GM13976 (cell line): ENCODE measurements around the gene COA1.

Experiments
- DNase-seq: peaks from one replicate; pipeline ENCODE4 v3.0.0; 2012; ENCODE audit warnings: low spot score
- CTCF ChIP-seq: IDR thresholded peaks from 2 replicates; pipeline ENCODE4 v1.5.1; 2012; ENCODE audit warnings: borderline replicate concordance, mild to moderate bottlenecking; ENCODE audit not compliant: insufficient read depth; ENCODE audit errors: extremely low read depth, missing control alignments, control extremely low read depth
- in situ Hi-C: fragments of 300-500 bp; cut with MboI; formaldehyde crosslinking; loops from one replicate; pipeline ENCODE4 v1.12.0; 2022; ENCODE audit warnings: low sequenced_read_pairs, mixed read lengths, inconsistent platforms; ENCODE audit not compliant: unreplicated experiment

COA1 gene

GRCh38 chr7:43757073-43757720 is 27.9 kb upstream of the COA1 start:
- in situ Hi-C loops, result no loop called here

GRCh38 chr7:43756368-43757072 is 27.2 kb upstream of the COA1 start:
- in situ Hi-C loops, result no loop called here
- DNase-seq, result no peak
- TF ChIP-seq CTCF, result no peak

More at GRCh38 chr7:43757073-43757720, 27.9 kb upstream of the COA1 start:
- no peak for DNase-seq
- TF ChIP-seq CTCF, result no peak

- in situ Hi-C loops, result no loop called here
- DNase-seq, result no peak
- TF ChIP-seq CTCF, result no peak
Measured at GRCh38 chr7:43754596-43754995, 25.3 kb upstream of the COA1 start.

- no peak for TF ChIP-seq CTCF
- in situ Hi-C loops, result no loop called here
- no peak for DNase-seq
Measured at GRCh38 chr7:43753843-43754242, 24.5 kb upstream of the COA1 start.

- no peak for DNase-seq
- in situ Hi-C loops, result no loop called here
- TF ChIP-seq CTCF, result no peak
Measured at GRCh38 chr7:43753271-43753810, 24.0 kb upstream of the COA1 start.

GRCh38 chr7:43752411-43752810 is 23.1 kb upstream of the COA1 start:
- TF ChIP-seq CTCF, result no peak
- no peak for DNase-seq
- in situ Hi-C loops, result no loop called here
